Hippocampal formation (tissue), 2 donors: ENCODE results near the gene SASH3.

Source experiments
- DNase-seq, 2 donors: peaks; one replicate each; lab custom pipeline; 2025; lab: John Stamatoyannopoulos, UW

The SASH3 gene

DNA sequence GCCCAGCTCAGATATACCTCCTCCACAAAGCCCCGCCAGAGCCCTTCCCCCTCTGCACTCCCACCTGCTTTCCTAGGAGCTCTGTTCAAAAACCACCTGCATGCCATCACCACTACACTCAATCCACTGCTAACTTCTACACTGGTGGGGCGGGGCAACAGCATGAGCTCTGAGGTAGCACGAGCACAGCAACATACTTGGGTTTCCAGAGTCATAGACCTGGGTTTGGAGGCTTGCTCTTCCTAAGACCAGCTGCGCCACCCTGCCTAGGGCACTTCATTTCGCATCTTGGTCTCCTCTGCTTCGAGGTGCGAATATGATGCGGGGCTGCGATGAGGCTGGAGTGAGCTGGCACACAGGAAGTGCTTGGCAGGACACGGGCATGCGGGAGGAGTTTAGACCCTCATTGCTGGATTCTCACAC, 3.6 kb downstream of the SASH3 start:
- DNase-seq, result no peak

DNA sequence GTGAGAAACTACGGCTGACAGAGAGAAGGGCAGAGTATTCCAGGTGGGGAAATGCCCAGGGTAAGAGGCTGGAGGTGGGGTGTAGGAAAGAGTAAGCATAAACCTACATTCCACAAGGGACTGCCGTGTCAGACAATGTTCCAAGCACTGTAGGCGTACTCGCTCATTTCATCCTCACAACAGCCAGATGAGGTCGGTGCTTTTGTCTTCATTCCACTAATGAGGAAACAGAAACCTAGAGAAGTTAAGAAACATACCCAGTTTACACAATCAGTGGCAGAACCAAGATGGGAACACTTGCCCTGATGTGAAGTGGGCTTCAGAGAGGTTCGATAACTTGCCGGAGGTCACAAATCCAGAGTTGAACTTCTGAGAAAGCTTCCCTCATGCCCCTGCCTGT, 4.6 kb downstream of the SASH3 start:
- no peak for DNase-seq

DNA sequence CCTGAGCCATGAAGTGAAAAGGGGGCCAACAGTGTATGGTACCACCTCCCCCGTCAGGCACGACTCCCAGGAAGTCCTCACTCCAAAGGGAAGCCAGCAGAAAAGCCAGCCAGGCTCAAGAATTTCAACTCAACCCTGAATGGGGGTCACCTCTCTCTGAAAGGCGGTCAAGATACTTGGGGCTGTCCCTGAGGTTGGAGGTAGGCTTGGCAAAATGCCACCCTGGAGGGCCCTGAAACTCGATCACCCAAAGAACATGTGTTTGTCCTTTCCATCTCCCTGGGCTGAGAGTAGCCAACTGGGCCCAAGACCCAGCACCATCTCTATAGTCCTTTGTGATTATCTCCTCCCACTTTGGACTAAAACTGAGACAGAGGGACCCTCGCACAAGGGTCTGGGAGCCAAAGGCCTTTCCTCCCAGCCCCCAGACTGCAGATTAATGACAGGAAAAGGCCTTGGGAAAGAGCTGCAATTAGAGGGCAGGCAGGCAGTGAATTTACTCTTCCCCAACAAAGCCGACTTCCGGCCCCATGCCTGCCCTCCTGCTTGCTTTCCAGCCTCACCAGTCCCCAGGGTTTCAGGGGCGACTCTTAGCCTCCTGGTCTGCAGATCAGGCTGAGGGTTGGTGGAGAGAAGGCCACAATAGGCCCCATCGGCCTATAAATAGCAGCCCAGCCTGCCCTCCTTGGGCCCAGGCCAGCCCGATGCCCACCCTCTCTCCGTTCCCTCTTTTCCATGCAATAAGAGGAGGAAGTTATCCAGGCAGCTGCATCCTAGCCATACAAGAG, 5.6 kb downstream of the SASH3 start:
- no peak for DNase-seq

- no peak for DNase-seq
Measured at GRCh38 chrX:129786210-129786651, 6.5 kb downstream of the SASH3 start.

DNA sequence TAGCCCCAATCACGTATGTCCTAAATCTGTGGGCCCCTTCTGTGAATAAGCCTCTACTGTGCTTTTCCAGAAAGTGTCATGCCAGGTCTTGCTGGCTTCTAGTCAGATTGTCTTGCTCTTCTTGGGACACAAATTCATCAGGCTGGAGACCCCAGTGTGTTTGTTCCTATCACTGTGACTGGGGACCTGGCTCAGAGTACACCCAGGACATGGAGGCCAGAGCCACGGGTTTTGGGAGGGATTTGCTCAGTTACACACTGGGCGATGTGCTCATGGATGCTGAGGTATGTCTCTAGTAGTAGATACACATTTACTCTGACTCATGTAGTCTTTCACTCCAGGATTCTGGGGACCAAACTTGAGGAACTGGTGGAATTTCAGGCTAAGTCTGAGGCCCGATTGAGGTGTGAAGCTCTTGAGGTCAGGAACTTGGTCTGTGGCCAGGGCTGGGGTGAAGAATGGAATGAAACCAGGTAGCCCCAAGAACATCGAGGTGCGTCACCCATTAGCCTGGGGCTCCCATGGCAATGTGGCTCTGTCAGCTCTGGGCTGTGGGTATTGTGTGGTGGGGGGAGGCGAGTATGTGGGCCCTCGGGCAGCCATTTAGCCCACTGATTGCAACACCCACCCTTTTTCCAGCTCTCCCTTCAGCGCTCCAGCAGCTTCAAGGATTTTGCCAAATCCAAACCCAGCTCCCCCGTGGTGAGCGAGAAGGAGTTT, 7.7 kb downstream of the SASH3 start:
- no peak for DNase-seq

DNA sequence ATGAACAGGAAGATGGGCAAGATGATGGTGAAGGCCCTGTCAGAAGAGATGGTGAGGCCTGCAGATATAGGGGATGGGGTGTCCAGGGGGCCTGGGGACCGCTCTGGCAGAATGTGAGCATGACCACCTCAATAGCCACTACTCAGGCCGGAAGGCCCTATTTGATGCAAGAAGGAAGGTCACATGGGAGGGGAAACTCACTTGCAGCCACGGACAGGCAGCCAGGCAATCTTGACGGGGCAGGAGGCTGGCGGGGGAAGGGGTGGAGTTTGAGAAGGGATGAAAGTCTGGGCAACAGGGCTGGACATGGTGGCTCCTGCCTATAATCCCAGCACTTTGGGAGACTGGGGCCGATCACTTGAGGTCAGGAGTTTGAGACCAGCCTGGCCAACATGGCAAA, 8.8 kb downstream of the SASH3 start:
- no peak for DNase-seq

- DNase-seq, result no peak
Measured at GRCh38 chrX:129790146-129790545, 10.4 kb downstream of the SASH3 start.

GRCh38 chrX:129790808-129791207, 11.1 kb downstream of the SASH3 start:
- no peak for DNase-seq

DNA sequence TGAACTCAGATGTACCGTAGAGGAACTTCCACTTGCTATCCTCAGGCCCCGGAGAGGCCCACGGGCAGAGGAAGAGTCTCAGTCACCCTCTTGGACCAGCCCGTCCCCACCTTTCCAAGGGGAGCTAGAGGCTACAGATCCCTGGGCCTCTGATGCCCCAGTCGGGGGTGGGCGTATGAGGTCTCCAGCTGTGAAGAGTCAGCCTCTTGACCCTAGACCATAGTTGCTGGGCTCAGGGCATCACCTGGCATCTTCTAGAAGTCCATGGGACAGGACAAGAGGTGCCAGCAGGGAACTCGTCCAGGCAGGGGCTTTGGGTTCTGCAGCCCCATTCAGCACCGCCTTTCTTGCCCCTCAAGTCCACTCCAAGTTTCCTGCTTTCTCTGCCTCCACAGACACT, 11.6 kb downstream of the SASH3 start:
- no peak for DNase-seq

DNA sequence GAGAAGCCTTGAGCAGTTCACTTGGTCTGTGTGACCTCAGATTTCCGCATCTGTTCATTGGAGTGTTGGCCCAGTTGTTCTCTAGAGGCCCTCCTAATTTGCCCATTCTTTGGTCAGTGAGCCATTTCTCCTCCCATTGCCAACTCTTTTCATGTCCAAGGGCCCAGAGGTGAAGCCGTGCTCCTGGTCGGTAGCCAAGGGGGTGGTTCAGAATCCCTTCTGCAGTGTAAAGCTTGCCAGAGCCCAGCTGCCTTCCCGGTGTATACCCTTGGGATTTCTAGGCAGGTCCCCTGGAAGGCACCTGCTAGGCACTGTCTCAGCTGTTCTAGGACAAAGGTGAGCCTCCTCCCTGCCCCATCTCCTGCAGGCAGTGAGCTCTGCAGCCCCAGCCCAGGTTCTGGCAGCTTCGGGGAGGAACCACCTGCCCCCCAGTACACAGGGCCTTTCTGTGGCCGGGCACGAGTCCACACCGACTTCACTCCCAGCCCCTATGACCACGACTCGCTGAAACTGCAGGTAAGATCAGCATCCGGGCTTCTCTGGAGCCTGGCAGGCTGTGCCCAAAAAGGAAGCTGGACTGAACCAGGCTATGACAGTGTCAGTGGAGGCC, 12.3 kb downstream of the SASH3 start:
- no peak for DNase-seq

- DNase-seq, result no peak
Measured at GRCh38 chrX:129792586-129793291, 13.0 kb downstream of the SASH3 start.

DNA sequence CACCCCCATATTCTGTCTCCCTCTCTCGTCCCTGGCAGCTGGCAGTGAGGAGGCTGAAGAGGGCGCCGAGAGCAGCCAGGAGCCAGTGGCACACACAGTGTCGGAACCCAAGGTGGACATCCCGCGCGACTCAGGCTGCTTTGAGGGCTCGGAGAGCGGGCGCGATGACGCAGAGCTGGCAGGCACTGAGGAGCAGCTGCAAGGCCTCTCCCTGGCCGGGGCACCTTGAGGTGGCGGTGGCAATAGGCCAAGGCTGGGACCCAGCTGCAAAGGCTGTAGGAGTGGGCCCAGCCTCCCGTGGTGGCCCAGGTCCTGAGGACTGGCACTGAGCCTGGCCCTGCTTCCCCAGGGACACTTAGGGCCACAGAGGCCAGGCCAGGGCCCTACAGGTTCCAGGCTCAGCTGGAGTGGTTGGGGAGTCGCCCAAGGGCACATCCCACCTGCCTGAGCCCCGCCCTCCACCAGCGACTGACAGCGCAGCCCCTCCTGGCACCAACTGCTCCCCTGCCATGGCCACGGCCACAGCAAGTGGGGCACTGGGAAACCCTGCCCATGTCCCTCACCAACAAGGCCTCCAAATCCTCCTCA, 13.9 kb downstream of the SASH3 start:
- no peak for DNase-seq

- no peak for DNase-seq
Measured at GRCh38 chrX:129795584-129795983, 15.8 kb downstream of the SASH3 start.

DNA sequence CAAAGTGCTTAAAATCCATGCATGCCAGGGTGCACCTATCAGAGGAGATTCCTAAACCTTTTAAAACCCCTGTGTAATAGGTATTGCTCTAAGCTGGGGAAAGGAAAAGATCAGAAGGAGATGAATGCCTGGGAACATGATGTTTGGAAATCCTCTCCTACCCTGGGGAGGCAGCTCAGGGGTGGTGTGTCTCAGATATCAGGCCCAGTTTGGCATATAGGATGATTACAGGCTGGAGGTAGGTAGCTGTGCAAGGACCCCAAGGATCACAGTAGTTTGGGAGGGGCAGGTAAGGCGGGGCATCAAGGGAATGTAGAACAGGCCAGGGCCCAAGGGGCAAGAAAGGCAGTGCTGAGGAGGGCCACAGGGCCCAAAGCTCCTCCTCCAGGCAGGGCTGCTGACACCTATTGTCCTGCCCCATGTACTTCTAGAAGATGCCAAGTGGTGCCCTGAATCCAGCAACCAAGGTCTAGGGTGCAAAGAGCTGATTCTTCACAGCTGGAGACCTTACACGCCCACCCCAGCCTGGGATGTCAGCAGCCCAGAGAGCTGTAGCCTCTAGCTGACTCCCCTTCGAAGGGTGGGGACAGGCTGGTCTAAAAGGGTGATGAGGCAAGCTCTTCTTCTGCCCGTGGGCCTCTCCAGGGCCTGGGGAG, 17.6 kb downstream of the SASH3 start:
- DNase-seq, result no peak

GRCh38 chrX:129798456-129798855, 18.7 kb downstream of the SASH3 start:
- no peak for DNase-seq

DNA sequence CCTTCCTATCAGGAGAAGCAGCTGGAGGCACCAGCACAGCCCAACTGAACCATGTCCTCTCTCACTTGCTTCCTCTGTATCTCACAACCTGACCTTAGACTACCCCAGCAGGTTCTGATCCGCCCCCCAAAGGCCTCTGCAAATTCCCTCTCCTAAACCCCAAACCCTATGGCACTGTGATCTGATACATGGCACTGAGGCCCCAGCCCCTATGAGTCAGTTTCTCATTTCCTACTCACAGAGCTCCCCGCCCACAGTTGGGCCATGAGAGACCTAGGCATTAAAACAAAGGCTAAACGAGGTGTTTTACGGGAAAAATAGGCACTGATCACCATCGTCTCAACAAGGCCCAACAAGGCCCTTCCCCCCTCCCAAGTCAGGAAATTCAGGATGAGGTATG, 19.1 kb downstream of the SASH3 start:
- no peak for DNase-seq

- no peak for DNase-seq
Measured at GRCh38 chrX:129800186-129800585, 20.4 kb downstream of the SASH3 start.

DNA sequence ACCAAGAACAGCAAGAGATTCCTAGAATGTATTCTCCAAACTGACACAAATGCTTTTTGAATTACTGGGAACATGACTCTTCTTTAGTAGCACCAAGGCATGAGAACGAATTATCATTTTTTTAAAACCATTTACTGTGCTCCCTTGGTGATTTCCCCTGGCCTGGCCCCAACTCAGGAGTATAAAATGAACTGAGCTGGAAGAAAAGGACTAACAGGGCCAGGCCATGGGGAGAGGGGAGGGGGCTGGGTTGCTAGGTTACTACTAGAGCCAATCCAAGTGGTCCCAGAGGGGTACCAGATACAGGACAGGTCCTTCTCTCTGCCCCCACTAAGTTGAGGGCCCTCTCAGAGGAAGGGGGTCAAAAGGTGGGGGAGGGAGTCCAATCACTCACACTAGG, 23.1 kb downstream of the SASH3 start:
- no peak for DNase-seq

DNA sequence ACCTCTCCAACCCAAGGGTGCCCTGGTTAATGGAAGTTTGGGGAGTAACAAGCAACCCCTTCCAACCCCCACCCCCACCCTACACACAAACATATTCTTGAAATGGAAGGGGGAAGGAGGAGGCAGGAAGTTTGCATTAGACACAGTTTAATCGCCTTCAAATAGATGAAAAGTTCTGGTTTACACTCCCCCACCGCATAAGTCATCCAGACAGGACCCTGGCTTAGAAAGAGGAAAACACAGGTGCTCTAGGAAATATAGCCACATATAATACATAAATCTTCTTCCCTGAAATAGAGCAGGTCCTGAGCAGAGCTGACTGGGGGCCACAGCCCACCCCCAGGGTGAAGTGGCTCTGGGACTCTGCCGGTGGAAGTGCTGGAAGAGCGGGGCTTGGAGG, 25.1 kb downstream of the SASH3 start:
- no peak for DNase-seq

DNA sequence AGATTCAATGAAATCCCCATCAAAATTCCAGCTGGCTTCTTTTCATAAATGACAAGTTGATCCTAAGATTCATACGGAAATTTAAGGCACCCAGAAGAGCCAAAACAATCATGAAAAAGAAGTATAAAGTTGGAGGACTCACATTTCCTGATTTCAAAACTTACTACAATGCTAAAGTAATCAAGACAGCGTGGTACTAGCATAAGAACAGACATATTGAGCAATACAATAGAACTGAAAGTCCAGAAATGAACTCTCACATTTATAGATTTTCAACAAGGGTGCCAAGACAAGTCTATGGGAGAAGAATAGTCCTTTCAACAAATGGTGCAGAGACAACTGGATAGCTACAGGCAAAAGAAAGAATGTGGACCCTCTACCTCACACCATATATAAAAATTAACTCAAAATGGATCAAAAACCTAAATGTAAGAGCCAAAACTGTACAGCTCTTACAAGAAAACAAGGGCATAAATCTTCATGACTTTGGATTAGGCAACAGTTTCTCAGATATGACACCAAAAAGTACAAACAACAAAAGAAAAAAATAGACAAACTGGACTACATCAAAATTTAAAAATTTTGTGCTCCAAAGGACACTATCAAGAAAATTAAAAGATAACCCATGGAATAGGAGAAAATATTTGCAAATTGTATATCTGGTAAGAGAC, 28.5 kb downstream of the SASH3 start:
- DNase-seq, result no peak
